Stimulated activated CD8-positive, alpha-beta memory T cell treated with anti-CD3 and anti-CD28 coated beads, Interleukin-12 subunit alpha, Interleukin-12 subunit beta, amount 100 ng/mL, for 1 hour (primary cell): ENCODE results near the gene KCNQ5.

ENCODE experiments used
- DNase-seq: peaks from one replicate; pipeline ENCODE4 v3.0.0-alpha.2; 2020; ENCODE audit warnings: low read depth

The KCNQ5 gene

GRCh38 chr6:72675396-72675795 is 53.5 kb downstream of the KCNQ5 start:
- DNase-seq = no peak

- no peak for DNase-seq
Measured at GRCh38 chr6:72676995-72677394, 55.1 kb downstream of the KCNQ5 start.

GRCh38 chr6:72677740-72678139 is 55.9 kb downstream of the KCNQ5 start:
- no peak for DNase-seq

GRCh38 chr6:72683797-72684196 is 61.9 kb downstream of the KCNQ5 start:
- no peak for DNase-seq

GRCh38 chr6:72689107-72689954 is 67.5 kb downstream of the KCNQ5 start:
- no peak for DNase-seq

GRCh38 chr6:72691249-72691648 is 69.4 kb downstream of the KCNQ5 start:
- no peak for DNase-seq

- DNase-seq = no peak
Measured at GRCh38 chr6:72696055-72696454, 74.2 kb downstream of the KCNQ5 start.

- no peak for DNase-seq
Measured at GRCh38 chr6:72699159-72699558, 77.3 kb downstream of the KCNQ5 start.

- no peak for DNase-seq
Measured at GRCh38 chr6:72702421-72702820, 80.6 kb downstream of the KCNQ5 start.

- DNase-seq = no peak
Measured at GRCh38 chr6:72703093-72703492, 81.2 kb downstream of the KCNQ5 start.

GRCh38 chr6:72704979-72705378 is 83.1 kb downstream of the KCNQ5 start:
- no peak for DNase-seq

- DNase-seq = no peak
Measured at GRCh38 chr6:72709431-72709830, 87.6 kb downstream of the KCNQ5 start.

GRCh38 chr6:72711731-72712130 is 89.9 kb downstream of the KCNQ5 start:
- no peak for DNase-seq

GRCh38 chr6:72712910-72713309 is 91.0 kb downstream of the KCNQ5 start:
- DNase-seq = no peak

- no peak for DNase-seq
Measured at GRCh38 chr6:72715119-72715518, 93.3 kb downstream of the KCNQ5 start.

GRCh38 chr6:72716916-72717315 is 95.1 kb downstream of the KCNQ5 start:
- DNase-seq = no peak

GRCh38 chr6:72720464-72720863 is 98.6 kb downstream of the KCNQ5 start:
- DNase-seq = no peak

GRCh38 chr6:72721346-72721745 is 99.5 kb downstream of the KCNQ5 start:
- no peak for DNase-seq

- no peak for DNase-seq
Measured at GRCh38 chr6:72724545-72724944, 102.7 kb downstream of the KCNQ5 start.

- no peak for DNase-seq
Measured at GRCh38 chr6:72728706-72729343, 107.0 kb downstream of the KCNQ5 start.

- DNase-seq = no peak
Measured at GRCh38 chr6:72733045-72733444, 111.2 kb downstream of the KCNQ5 start.

GRCh38 chr6:72738091-72738490 is 116.2 kb downstream of the KCNQ5 start:
- DNase-seq = no peak

- DNase-seq = no peak
Measured at GRCh38 chr6:72739368-72739779, 117.5 kb downstream of the KCNQ5 start.

- DNase-seq = no peak
Measured at GRCh38 chr6:72740135-72740534, 118.3 kb downstream of the KCNQ5 start.
